KG1 (cell line): ENCODE measurements around the gene NOTO.

Experiments
- DNase-seq: peaks from one replicate; lab custom pipeline; 2025; lab: John Stamatoyannopoulos, UW

Gene NOTO

GRCh38 chr2:73257425-73258125 is 55.2 kb downstream of the NOTO start:
- DNase-seq: no peak

GRCh38 chr2:73258186-73258912 is 56.0 kb downstream of the NOTO start:
- DNase-seq: no peak

- no peak for DNase-seq
These were observed 56.5 kb downstream of the NOTO start for GRCh38 chr2:73258913-73259215.

GRCh38 chr2:73259276-73259675 is 56.9 kb downstream of the NOTO start:
- DNase-seq: no peak

DNA sequence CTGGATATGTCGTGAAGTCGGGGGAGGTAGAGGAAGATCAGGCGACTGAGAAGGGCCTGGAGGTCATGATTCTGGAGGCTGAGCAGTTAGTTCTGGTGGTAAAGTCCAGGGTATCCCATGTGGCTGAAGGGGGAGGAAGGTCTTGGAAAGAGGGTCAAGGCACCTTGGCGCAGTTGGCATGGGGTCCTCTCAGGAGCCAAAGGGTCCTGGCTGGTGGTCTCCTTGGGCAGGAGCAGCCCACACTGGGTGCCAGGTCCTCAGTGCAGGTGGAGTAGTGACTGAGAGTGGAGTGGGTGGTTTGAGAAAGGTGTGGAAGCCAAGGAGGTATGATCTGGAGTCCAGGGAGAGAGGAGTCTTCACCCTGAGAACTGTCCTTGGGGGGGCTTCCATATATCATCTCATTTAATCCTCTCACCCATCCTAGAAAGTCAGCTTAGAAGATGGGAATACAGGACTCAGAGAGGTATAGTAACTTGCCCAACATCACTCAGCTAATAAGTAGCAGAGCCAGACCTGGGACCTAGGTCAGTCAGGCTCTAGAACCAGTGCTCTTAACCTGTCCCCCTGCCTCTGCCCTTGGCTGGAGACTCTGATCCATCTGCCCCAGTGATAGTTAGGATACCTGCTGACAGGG is 57.4 kb downstream of the NOTO start:
- DNase-seq: no peak

- no peak for DNase-seq
These were observed 58.1 kb downstream of the NOTO start for GRCh38 chr2:73260338-73260984.
